GM12878 (cell line): ENCODE results near the gene ATP8B1.

Experiments used
- POLR2A ChIP-seq: IDR thresholded peaks from 2 replicates; pipeline ENCODE4 v1.6.1; 2011; ENCODE audit warnings: low read depth, mild to moderate bottlenecking, low read length
- POLR2AphosphoS5 ChIP-seq: IDR thresholded peaks from 2 replicates; pipeline ENCODE4 v1.6.1; 2011; ENCODE audit warnings: mild to moderate bottlenecking, low read length, inconsistent platforms

DNA sequence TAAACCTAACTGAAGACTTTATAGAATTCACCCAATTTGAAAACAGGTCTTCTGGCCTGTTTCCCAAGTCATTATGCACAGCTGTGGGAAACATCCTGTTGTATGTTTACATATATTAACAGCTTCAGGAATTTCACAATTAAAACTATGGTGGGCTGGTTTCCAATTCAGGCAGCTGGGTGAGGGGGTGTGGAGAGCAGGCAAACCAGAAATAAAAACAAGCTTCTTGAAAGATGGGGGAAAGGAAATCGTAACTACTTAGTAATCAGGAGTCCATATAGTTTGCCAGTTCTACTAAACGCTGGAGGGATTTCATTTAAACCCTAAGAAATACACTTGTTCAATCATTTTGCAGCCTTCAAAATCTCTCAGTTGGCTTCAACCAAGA is 22.8 kb downstream of the ATP8B1 start:
- no peak for TF ChIP-seq POLR2A
- TF ChIP-seq POLR2AphosphoS5 = no peak
